K562 (cell line): ENCODE data around the gene UTP11. TPM values are rescaled to one million over a fixed set of nuclear protein-coding genes. Genes with fewer than 3 reads are reported as not detected.

Source experiments
- CREB3L1 ChIP-seq: fragments of 450-650 bp; IDR thresholded peaks from 2 replicates; pipeline ENCODE4 v1.6.1; 2014; ENCODE audit warnings: low read depth, mild to moderate bottlenecking, moderate library complexity, borderline replicate concordance
- CTBP1 ChIP-seq: fragments of 450-650 bp; IDR thresholded peaks from 2 replicates; pipeline ENCODE4 v1.6.1; 2016; ENCODE audit warnings: borderline replicate concordance
- HDAC1 ChIP-seq, 2 experiments: fragments of 450-650 bp; IDR thresholded peaks; 2 replicates each; pipeline ENCODE4 v1.6.1; 2016 to 2017; ENCODE audit warnings: inconsistent platforms in 1 of 2, mild to moderate bottlenecking in 1 of 2, moderate library complexity in 1 of 2
- HES1 ChIP-seq: fragments of 450-650 bp; IDR thresholded peaks from 2 replicates; pipeline ENCODE4 v1.6.1; 2016; ENCODE audit warnings: low read depth, mild to moderate bottlenecking, moderate library complexity
- MEF2D ChIP-seq: conservative IDR thresholded peaks from 2 replicates; pipeline ENCODE4 v1.6.1; 2016; ENCODE audit warnings: low read depth, missing genetic modification characterization, missing compliant biosample characterization
- MLX ChIP-seq, 2 experiments: fragments of 450-650 bp in 1 of 2; sonication (generic) in 1 of 2; formaldehyde crosslinking; conservative IDR thresholded peaks; 2 replicates each; pipeline versions ENCODE4 v1.4.0 to v1.8.1; 2020 to 2022; ENCODE audit warnings: mild to moderate bottlenecking in 1 of 2, missing genetic modification reagents in 1 of 2
- MTF1 ChIP-seq: fragments of 250-450 bp; sonication (Bioruptor Pico); IDR thresholded peaks from 2 replicates; pipeline ENCODE4 v1.9.0; 2021; ENCODE audit warnings: moderate library complexity, mild to moderate bottlenecking, inconsistent platforms, borderline replicate concordance
- NR4A1 ChIP-seq, 2 experiments: fragments of 250-450 bp in 1 of 2; fragments of 450-650 bp in 1 of 2; sonication (Bioruptor Pico) in 1 of 2; IDR thresholded peaks; 2 replicates each; pipeline versions ENCODE4 v1.4.0 to v1.6.1; 2016 to 2020; ENCODE audit warnings: mild to moderate bottlenecking in 2 of 2, missing compliant biosample characterization in 1 of 2, missing genetic modification characterization in 1 of 2, moderate library complexity in 1 of 2
- PCBP2 ChIP-seq: fragments of 200-400 bp; formaldehyde crosslinking; IDR thresholded peaks from 2 replicates; pipeline ENCODE4 v1.6.1; 2018; ENCODE audit warnings: low read length, low read depth, mild to moderate bottlenecking, moderate library complexity; ENCODE audit not compliant: poor library complexity, severe bottlenecking
- RAD21 ChIP-seq, 2 experiments: fragments of 250-450 bp in 1 of 2; fragments of 450-650 bp in 1 of 2; sonication (Bioruptor Pico) in 1 of 2; formaldehyde crosslinking in 1 of 2; IDR thresholded peaks in 1 of 2; conservative IDR thresholded peaks in 1 of 2; 2 replicates each; pipeline versions ENCODE4 v1.4.0 to v1.8.0; 2020 to 2022; ENCODE audit warnings: mild to moderate bottlenecking in 2 of 2, moderate library complexity in 1 of 2
- RBM25 ChIP-seq: fragments of 200-400 bp; formaldehyde crosslinking; IDR thresholded peaks from 2 replicates; pipeline ENCODE4 v1.6.1; 2018; ENCODE audit warnings: low read length, low read depth, moderate library complexity; ENCODE audit not compliant: severe bottlenecking
- RBM34 ChIP-seq: fragments of 200-400 bp; formaldehyde crosslinking; IDR thresholded peaks from 2 replicates; pipeline ENCODE4 v1.6.1; 2018; ENCODE audit warnings: low read length, borderline replicate concordance; ENCODE audit not compliant: insufficient read depth
- SIN3A ChIP-seq, 2 experiments: fragments of 150-350 bp in 1 of 2; IDR thresholded peaks; 2 replicates each; pipeline ENCODE4 v1.6.1; 2011 to 2016; ENCODE audit warnings: borderline replicate concordance in 2 of 2, low read depth in 2 of 2, low read length in 2 of 2, mild to moderate bottlenecking in 2 of 2, moderate library complexity in 2 of 2; ENCODE audit not compliant: control insufficient read depth in 1 of 2
- THAP7 ChIP-seq: fragments of 250-450 bp; sonication (Bioruptor Pico); IDR thresholded peaks from 2 replicates; pipeline ENCODE4 v1.5.0; 2021
- USF2 ChIP-seq: sonication (generic); formaldehyde crosslinking; IDR thresholded peaks from 2 replicates; pipeline ENCODE4 v1.5.0; 2020; ENCODE audit warnings: missing genetic modification reagents
- VEZF1 ChIP-seq: fragments of 200-800 bp; sonication (Bioruptor generic); IDR thresholded peaks from 2 replicates; pipeline ENCODE4 v1.6.1; 2017; ENCODE audit warnings: missing genetic modification characterization, missing compliant biosample characterization
- ZBTB9 ChIP-seq: fragments of 450-650 bp; formaldehyde crosslinking; IDR thresholded peaks from 2 replicates; pipeline ENCODE4 v1.4.0; 2020; ENCODE audit warnings: mild to moderate bottlenecking, moderate library complexity
- polyA plus RNA-seq, 8 experiments: library from polyadenylated mRNA; depleted of rRNA in 4 of 8; stranded (reverse) in 5 of 8; unstranded in 3 of 8; fragments of >200 nt; fragmentation: Nextera tagmentation in 2 of 8; fragmentation: Illumina TruSeq in 1 of 8; extraction: Ambion mirVana in 2 of 8; extraction: Trizol in 1 of 8; gene quantifications; 2 replicates each; pipeline versions ENCODE4 v1.2.1 to v1.2.3, GENCODE V29; 2011 to 2014; ENCODE audit warnings: inconsistent platforms in 1 of 8, missing spikeins in 1 of 8
- total RNA-seq, 7 experiments: library from RNA; depleted of rRNA in 6 of 7; stranded (reverse); fragments of >200 nt in 6 of 7; fragmentation: Illumina TruSeq in 2 of 7; extraction: Trizol in 2 of 7; gene quantifications; 2 replicates each; pipeline versions ENCODE4 v1.2.1 to v1.2.3, GENCODE V29; 2011 to 2021; ENCODE audit warnings: low replicate concordance in 1 of 7

UTP11 gene
- total and polyA plus RNA-seq, 9 of the 15 experiments (the other 6 are each of a cell fraction or from before 2014, with no cell fraction given) = 91.1 to 378 (median 221) TPM

- peak; percentile 83 for TF ChIP-seq VEZF1 (CRISPR knock-in tag)
- peak; percentile 87 for TF ChIP-seq CTBP1
- peak in 1 of 2 experiments; percentile 79; a peak in 2 of 4 replicates for TF ChIP-seq HDAC1 (IDR thresholded peaks at IDR 0.05)
- no peak for TF ChIP-seq NR4A1 (CRISPR knock-in tag; IDR thresholded peaks at IDR 0.05)
- no peak for TF ChIP-seq NR4A1 (tag; IDR thresholded peaks at IDR 0.05)
- no peak for TF ChIP-seq MTF1 (CRISPR knock-in tag)
- no peak for TF ChIP-seq MLX (CRISPR knock-in tag; conservative IDR thresholded peaks at IDR 0.05)
- no peak for TF ChIP-seq ZBTB9
- TF ChIP-seq HES1 = no peak
- peak; percentile 71 for TF ChIP-seq RBM25
- no peak for TF ChIP-seq THAP7 (CRISPR knock-in tag)
- TF ChIP-seq SIN3A (IDR thresholded peaks at IDR 0.05; ENCODE audit: borderline replicate concordance in 2 of 2, control insufficient read depth in 1 of 2, low read depth in 2 of 2, low read length in 2 of 2) = peak in 1 of 2 experiments; percentile 60; a peak in 2 of 4 replicates
- TF ChIP-seq CREB3L1 = peak; percentile 46; the same call in 1 of the 2 replicates
- TF ChIP-seq PCBP2 = no peak
- no peak for TF ChIP-seq MEF2D (tag)
- 0 out of 2 replicates have a peak, but pooled peaks have one; percentile 37 for TF ChIP-seq RBM34
- TF ChIP-seq USF2 (CRISPR knock-in tag) = peak; percentile 44
- TF ChIP-seq RAD21 (CRISPR knock-in tag; conservative IDR thresholded peaks at IDR 0.05 in 1 of 2, IDR thresholded peaks at IDR 0.05 in 1 of 2) = peak in 1 of 2 experiments; percentile 32; a peak in 1 of 4 replicates
These were observed 34.5 kb downstream of the UTP11 start (continued) for GRCh38 chr1:38046884-38047602.
